ENCODE results near the gene NANS.

- TF ChIP-seq CTCF (IDR thresholded peaks at IDR 0.05) = no peak
- TF ChIP-seq POLR2A (IDR thresholded peaks at IDR 0.05) = no peak
Observed at GRCh38 chr9:98057138-98057799, 737 bp downstream of the NANS start.

Measured in body of pancreas (tissue), 4 donors.